Hepatocyte (in vitro differentiated cells): ENCODE measurements around the gene TSSK3.

Source experiments
- EZH2 ChIP-seq: fragments of 200-600 bp; sonication (generic); IDR thresholded peaks from 2 replicates; pipeline ENCODE4 v1.6.1; 2016; ENCODE audit warnings: antibody characterized with exemption, mild to moderate bottlenecking, borderline replicate concordance
- EZH2phosphoT487 ChIP-seq: fragments of 200-600 bp; sonication (generic); IDR thresholded peaks from one replicate; pipeline ENCODE4 v1.6.1; 2018; ENCODE audit warnings: antibody characterized with exemption, mild to moderate bottlenecking, low read depth, moderate library complexity; ENCODE audit not compliant: unreplicated experiment, severe bottlenecking
- TF ChIP-seq, protein P1 (sequence below): fragments of 200-600 bp; sonication (generic); IDR thresholded peaks from 2 replicates; pipeline ENCODE4 v1.5.1; 2016; ENCODE audit warnings: antibody characterized with exemption, mild to moderate bottlenecking; ENCODE audit not compliant: poor library complexity

DNA sequence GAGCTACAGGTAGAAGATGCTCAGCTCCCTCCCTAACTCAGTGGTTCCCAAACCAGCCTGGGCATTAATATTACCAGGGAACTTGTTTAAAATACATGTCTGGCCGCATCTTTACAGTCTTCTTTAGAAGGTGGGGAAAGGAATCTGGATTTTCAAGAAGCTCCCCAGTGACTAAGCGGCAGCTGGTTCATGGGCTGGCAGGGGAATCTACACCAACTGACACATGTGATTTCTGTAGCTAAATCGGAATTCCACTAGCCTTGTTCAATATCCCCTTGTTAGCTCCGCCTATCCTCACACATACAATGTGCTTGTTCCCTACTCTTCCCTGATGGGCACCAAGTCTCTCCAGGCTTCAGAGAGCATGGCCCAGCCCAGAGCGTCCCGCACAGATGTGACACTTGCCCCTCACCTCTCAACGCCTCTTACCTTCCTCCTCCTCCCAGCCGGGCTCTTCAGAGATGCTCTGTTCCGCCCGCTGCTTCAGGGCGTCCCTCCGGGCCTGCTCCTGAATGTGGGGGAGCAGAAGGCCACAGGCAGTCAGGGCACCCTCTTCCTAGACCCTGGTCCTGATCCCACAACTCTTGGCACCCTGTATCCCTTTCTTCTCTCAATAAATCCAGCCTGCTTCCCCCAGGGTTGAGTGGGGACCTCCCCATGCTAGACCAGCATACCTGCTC, 15.3 kb downstream of the TSSK3 start:
- TF ChIP-seq, protein P1, sequence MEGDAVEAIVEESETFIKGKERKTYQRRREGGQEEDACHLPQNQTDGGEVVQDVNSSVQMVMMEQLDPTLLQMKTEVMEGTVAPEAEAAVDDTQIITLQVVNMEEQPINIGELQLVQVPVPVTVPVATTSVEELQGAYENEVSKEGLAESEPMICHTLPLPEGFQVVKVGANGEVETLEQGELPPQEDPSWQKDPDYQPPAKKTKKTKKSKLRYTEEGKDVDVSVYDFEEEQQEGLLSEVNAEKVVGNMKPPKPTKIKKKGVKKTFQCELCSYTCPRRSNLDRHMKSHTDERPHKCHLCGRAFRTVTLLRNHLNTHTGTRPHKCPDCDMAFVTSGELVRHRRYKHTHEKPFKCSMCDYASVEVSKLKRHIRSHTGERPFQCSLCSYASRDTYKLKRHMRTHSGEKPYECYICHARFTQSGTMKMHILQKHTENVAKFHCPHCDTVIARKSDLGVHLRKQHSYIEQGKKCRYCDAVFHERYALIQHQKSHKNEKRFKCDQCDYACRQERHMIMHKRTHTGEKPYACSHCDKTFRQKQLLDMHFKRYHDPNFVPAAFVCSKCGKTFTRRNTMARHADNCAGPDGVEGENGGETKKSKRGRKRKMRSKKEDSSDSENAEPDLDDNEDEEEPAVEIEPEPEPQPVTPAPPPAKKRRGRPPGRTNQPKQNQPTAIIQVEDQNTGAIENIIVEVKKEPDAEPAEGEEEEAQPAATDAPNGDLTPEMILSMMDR, result no peak
- no peak for TF ChIP-seq EZH2
- TF ChIP-seq EZH2phosphoT487, result no peak
